ENCODE results near the gene ZNF768.

Gene ZNF768

DNA sequence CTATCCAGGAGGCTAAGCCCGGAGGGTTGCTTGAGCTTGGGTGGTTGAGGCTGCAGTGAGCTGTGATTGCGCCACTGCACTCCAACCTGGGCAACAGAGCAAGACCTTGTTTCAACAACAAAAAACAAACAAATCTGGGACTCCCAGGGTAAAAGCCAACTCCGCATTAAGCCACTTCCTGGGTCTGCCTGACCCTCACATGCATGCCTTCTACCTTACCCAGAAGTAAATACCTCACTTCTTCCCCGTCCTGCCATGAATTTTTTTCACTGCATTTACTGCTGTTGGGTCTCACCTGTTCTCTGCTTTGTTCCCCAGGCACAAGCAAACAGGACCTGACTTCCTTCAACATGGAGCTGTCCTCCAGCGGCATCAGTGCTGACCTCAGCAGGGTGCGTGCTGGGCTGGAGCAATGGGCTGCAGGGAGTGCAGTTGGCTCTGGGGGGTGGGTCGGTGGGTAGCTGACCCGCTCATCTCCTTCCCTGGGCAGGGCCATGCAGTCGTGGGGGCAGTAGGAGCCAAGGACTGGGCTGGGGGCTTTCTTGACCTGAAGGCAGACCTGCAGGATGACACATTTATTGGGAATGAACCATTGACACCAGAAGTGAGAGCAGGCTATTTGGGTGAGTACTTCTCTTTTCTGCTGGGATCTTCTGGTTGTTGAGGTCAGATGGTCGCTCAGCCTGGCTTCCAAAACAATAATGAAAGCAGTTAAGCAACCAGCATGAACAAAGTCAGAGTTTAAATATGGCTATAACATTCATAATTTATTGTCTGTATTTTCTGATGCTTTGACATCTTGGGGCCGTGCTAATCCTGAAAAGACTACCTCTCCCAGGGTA is 37.4 kb downstream of the ZNF768 start:
- peaks cover 4% of the 10 kb centered on the region; the same call in 1 of the 2 replicates for H3K36me3 ChIP-seq (ENCODE audit: insufficient read depth, low read length)
- H4K20me1 ChIP-seq (ENCODE audit: insufficient read depth, low read length) = no peaks in the 10 kb centered on the region
- DNase-seq (no peak), ATAC-seq (ENCODE audit: insufficient read depth, low read depth) (no peak)
- TF ChIP-seq EZH2 (IDR thresholded peaks at IDR 0.05; ENCODE audit: borderline replicate concordance, low read depth, low read length, severe bottlenecking) = no peak
- TF ChIP-seq, protein P1, sequence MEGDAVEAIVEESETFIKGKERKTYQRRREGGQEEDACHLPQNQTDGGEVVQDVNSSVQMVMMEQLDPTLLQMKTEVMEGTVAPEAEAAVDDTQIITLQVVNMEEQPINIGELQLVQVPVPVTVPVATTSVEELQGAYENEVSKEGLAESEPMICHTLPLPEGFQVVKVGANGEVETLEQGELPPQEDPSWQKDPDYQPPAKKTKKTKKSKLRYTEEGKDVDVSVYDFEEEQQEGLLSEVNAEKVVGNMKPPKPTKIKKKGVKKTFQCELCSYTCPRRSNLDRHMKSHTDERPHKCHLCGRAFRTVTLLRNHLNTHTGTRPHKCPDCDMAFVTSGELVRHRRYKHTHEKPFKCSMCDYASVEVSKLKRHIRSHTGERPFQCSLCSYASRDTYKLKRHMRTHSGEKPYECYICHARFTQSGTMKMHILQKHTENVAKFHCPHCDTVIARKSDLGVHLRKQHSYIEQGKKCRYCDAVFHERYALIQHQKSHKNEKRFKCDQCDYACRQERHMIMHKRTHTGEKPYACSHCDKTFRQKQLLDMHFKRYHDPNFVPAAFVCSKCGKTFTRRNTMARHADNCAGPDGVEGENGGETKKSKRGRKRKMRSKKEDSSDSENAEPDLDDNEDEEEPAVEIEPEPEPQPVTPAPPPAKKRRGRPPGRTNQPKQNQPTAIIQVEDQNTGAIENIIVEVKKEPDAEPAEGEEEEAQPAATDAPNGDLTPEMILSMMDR (IDR thresholded peaks at IDR 0.05; ENCODE audit: borderline replicate concordance, extremely low read depth, low read length, poor library complexity, severe bottlenecking) = no peak
- H3K4me3 ChIP-seq (ENCODE audit: low read depth in 1 of 2, low read length in 2 of 2) = no peak overlapping the region
- no peak overlapping the region for H2AFZ ChIP-seq (ENCODE audit: low read depth, low read length)
- no peaks in the 10 kb centered on the region for H3K79me2 ChIP-seq (ENCODE audit: insufficient read depth, low read length)
- H3K27ac ChIP-seq (ENCODE audit: low read length) = no peak overlapping the region
- no peaks in the 10 kb centered on the region for H3K4me1 ChIP-seq (ENCODE audit: insufficient read depth, low read length)
- H3K9me3 ChIP-seq (ENCODE audit: insufficient read depth, low read length, severe bottlenecking) = no peaks in the 10 kb centered on the region
- no peaks in the 10 kb centered on the region for H3K27me3 ChIP-seq (ENCODE audit: insufficient read depth, low read length, poor library complexity)
- no peak overlapping the region for H3K4me2 ChIP-seq (ENCODE audit: insufficient read depth, low read length)
- no peak overlapping the region for H3K9ac ChIP-seq (ENCODE audit: low read depth, low read length)

DNA sequence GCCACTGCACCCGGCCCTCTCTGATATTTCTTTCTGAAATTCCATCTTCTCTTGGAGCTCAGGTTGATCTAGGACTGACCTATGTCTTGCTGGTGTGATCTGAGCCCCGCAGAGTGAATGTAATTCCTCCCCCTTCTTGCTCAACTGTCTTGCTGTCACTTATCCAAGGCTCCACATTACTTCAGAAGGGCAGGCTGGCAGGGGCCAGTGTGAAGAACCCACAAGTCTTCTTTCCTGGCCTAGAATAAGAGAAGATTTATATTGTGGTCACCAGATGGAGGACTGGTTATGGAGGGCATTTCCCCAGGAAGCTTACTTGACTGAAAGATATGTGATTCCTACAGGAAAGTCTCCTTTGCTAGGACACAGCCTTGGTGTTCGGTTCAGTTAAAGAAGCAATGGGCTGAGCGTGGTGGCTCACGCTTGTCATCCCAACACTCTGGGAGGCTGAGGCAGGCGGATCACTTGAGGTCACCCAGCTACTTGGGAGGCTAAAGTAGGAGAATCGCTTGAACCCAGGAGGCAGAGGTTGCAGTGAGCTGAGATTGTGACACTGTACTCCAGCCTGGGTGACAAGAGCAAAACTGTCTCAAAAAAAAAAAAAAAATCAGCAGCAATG is 40.4 kb downstream of the ZNF768 start:
- Histone ChIP-seq H4K20me1 (ENCODE audit: insufficient read depth, low read length) (no peaks in the 10 kb centered on the region), H2AFZ (ENCODE audit: low read depth, low read length) (no peak overlapping the region), H3K27me3 (ENCODE audit: insufficient read depth, low read length, poor library complexity) (no peaks in the 10 kb centered on the region), H3K27ac (ENCODE audit: low read length) (no peak overlapping the region), H3K9ac (ENCODE audit: low read depth, low read length) (no peak overlapping the region), H3K9me3 (ENCODE audit: insufficient read depth, low read length, severe bottlenecking) (no peaks in the 10 kb centered on the region), H3K79me2 (ENCODE audit: insufficient read depth, low read length) (no peaks in the 10 kb centered on the region), H3K4me3 (ENCODE audit: low read depth in 1 of 2, low read length in 2 of 2) (no peak overlapping the region), H3K4me1 (ENCODE audit: insufficient read depth, low read length) (no peaks in the 10 kb centered on the region), H3K4me2 (ENCODE audit: insufficient read depth, low read length) (no peak overlapping the region), H3K36me3 (ENCODE audit: insufficient read depth, low read length) (peaks cover 4% of the 10 kb centered on the region; the same call in 1 of the 2 replicates)
- no peak for DNase-seq
- no peak for TF ChIP-seq EZH2 (IDR thresholded peaks at IDR 0.05; ENCODE audit: borderline replicate concordance, low read depth, low read length, severe bottlenecking)
- TF ChIP-seq, protein P1 (IDR thresholded peaks at IDR 0.05; ENCODE audit: borderline replicate concordance, extremely low read depth, low read length, poor library complexity, severe bottlenecking) = no peak
- no peak for ATAC-seq (ENCODE audit: insufficient read depth, low read depth)

DNA sequence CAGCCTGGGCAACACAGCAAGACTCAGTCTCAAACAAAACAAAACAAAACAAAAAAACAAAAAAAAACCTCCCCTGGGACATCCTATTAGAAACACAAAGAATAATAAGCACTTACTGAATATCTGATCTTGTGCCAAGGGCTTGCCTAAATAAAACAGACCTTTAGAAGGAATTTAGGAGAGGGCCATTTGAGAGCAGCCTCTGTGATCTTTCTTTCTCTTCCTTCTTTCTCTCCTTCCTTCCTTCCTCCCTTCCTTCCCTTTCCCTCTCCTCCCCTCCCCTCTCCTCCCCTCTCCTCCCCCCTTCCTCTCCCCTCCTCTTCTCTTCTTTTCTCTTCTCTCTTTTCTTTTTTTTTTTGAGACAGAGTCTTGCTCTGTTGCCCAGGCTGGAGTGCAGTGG is 41.5 kb downstream of the ZNF768 start:
- Histone ChIP-seq H3K4me1 (ENCODE audit: insufficient read depth, low read length) (no peaks in the 10 kb centered on the region), H4K20me1 (ENCODE audit: insufficient read depth, low read length) (no peaks in the 10 kb centered on the region), H2AFZ (ENCODE audit: low read depth, low read length) (no peak overlapping the region), H3K27ac (ENCODE audit: low read length) (no peak overlapping the region), H3K9me3 (ENCODE audit: insufficient read depth, low read length, severe bottlenecking) (no peaks in the 10 kb centered on the region), H3K79me2 (ENCODE audit: insufficient read depth, low read length) (no peaks in the 10 kb centered on the region), H3K36me3 (ENCODE audit: insufficient read depth, low read length) (peaks cover 4% of the 10 kb centered on the region; the same call in 1 of the 2 replicates), H3K4me3 (ENCODE audit: low read depth in 1 of 2, low read length in 2 of 2) (no peak overlapping the region), H3K4me2 (ENCODE audit: insufficient read depth, low read length) (no peak overlapping the region), H3K27me3 (ENCODE audit: insufficient read depth, low read length, poor library complexity) (no peaks in the 10 kb centered on the region), H3K9ac (ENCODE audit: low read depth, low read length) (no peak overlapping the region)
- ATAC-seq (ENCODE audit: insufficient read depth, low read depth) (no peak), DNase-seq (no peak)
- TF ChIP-seq, protein P1 (IDR thresholded peaks at IDR 0.05; ENCODE audit: borderline replicate concordance, extremely low read depth, low read length, poor library complexity, severe bottlenecking) = no peak
- no peak for TF ChIP-seq EZH2 (IDR thresholded peaks at IDR 0.05; ENCODE audit: borderline replicate concordance, low read depth, low read length, severe bottlenecking)
